ENCODE data around the gene TRPM4.
"Not testable (repeated sequence)": the region's sequence is repeated elsewhere in the genome, so short reads cannot be mapped to it uniquely, and the experiment has no call there.

Gene TRPM4

GRCh38 chr19:49157445-49158224 lies at the start of gene TRPM4:
Gene TRPM4, plus strand, starts transcription at chr19:49157792. Its CDS starts 75 bp downstream, at chr19:49157867.
- peak in 1 of 2 experiments; percentile 16 for DNase-seq

DNA sequence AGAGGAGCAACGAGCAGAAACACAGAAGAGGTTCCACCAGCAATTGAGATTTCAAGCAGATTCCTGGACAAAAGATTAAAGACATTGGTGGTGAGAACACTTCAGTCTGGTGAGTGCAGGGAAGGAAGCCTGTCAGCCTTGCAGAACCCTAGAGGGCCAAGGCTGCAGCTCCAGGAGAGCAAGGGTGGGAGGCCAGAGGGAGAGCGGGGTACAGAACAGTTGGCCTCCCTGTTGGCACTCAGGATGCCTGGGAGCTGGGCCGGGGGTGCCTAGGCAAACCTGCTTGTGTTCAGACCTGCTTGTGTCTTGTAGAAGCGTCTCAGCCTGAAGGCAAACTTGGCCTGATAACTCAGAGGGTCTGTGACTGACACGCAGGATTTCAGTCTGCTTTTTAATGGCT lies 48.5 kb upstream of the TRPM4 start:
- no peak for DNase-seq

- DNase-seq, result no peak
Observed at GRCh38 chr19:49109569-49110233, 47.9 kb upstream of the TRPM4 start.

DNA sequence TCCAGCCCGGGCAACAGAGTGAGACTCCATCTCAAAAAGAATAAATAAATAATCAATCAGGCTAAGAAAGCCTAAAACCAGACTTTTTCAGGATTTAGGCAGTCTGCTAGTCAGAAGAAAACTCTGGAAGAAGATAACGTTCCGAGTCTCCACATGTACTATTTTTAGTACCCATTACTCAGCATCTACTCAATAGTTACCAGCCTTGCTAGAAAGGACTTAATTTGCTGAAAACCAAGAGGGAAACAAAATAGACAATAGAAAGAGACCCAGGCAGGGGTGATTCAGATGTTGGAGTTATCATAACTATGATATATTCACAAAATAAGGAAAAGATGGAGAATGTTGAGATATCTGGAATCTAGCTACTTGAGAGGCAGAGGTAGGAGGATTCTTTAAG lies 47.0 kb upstream of the TRPM4 start:
- no peak for DNase-seq

DNA sequence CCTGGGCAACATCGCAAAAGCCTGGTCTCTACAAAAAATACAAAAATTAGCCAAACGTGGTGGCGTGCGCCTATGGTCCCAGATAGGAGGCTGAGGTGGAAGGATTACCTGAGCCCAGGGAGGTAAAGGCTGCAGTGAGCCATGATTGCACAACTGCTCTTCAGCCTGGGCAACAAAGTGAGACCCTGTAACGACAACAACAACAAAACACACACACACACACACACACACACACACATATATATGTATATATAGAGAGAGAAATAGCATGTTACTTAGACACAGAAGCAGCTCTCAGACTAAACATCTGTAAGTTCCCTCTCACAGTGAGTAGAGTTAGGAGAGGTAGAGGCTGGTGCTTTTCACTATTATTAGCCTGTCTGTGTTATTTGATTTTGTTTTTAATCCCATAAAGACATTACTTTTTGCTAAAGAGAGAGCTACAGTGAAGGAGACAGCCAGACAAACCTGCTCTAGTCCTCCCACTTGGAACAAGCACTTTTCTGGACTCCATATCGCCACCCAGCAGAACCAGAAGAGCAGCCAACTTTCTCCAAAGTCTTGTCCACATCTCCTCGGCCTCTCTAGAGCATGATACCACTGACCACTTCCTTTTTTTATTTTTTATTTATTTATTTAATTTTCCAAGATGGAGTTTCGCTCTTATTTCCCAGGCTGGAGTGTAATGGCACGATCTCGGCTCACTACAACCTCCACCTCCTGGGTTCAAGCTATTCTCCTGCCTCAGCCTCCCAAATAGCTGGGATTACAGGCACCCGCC lies 46.2 kb upstream of the TRPM4 start:
- no peak for DNase-seq

GRCh38 chr19:49113762-49114629 lies 43.6 kb upstream of the TRPM4 start, which contains the start of gene LIN7B:
Gene LIN7B, plus strand, starts transcription at chr19:49114370. Its CDS starts 35 bp downstream, at chr19:49114405.
- peak; percentile 53 to 55 for DNase-seq

DNA sequence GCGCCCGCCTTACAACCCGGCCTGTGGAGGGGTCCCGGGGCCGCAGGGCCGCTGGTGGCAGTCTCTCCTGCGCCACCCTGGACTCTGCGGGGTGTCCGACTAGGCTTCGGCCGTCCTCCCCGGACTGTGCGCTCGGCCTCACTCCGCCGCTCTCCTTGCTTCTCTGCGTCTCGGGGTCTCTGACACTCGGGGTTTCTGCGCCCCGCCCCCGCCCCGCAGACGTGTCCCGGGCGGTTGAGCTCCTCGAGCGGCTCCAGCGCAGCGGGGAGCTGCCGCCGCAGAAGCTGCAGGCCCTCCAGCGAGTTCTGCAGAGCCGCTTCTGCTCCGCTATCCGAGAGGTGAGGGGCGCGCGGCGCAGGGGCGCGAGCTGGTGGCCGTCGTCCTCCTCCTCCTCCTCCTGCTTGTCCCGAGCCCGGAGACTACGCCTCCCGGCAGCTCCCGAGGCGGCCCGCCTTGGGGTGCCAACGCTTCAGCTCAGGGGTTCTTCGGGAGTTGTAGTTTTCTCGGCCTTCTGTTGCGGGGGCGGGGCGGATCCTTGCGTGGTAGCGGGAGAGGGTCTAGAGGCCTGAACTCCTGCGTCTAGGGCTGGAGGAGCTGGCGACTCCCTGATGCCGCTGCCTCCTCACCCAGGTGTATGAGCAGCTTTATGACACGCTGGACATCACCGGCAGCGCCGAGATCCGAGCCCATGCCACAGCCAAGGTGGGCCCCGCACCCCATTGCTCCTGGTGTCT lies 42.8 kb upstream of the TRPM4 start:
- peak; percentile 42 to 54 for DNase-seq

DNA sequence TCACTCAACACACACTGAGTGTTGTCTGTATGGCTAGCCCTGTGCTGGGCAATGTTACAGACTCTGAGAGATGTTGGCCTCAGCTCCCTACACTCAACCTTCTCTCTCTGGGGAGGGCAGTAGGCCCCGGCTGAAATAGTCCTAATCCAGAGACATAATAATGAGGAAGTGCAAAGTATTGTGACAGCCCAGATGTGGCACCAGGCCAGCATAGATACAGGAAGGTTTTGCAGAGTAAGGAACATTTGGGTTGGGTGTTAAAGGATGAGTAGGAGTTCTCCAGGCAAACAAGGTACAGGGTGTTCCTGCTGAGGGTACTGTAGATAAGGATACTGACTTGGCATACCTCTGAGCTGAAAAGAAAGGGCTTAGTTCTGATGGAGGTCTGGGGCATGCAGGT lies 41.0 kb upstream of the TRPM4 start:
- no peak for DNase-seq

- no peak for DNase-seq
Observed at GRCh38 chr19:49117677-49118564, 39.7 kb upstream of the TRPM4 start.

DNA sequence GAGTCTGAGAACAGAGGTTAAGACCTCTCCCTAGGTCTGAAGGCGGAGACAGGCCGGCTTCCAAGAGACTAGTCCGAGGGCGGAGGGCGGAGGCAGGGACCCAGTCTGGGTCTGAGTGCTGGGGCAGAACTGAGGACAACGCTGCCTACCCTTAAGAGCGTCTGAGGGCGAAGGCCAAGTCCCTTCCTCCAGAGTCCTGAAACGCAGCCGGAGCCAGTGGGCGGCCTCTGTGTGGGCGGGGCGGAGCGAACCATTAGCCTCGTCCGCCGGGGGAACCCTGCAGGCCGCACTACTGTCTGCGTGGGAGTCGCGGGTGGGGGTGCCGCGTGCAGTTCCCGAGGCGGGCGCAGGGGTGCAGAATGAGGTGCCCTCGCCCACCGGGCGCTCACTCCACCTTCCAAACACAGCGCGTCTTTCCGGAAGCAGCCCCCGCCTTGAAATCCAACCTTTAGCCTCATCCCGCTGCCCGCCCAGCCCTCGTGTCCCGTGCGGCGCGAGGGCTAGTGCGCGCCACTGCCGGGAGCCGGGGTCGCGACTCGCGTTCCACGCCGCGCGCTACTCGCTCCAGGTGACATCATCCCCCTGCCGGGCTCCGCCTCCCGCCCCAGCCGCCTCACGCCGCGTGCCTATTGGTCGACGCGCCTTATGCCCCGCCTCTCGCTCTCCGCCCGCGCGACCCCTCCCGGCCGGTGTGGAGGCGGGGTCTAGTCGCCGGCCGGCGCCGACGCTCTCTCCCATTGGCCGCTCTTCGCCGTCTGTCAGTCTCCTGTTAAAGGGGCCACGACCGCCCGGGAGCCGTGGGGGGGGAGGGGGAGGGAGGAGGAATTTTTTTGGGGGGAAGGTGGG lies 38.8 kb upstream of the TRPM4 start, which contains the start of gene C19orf73:
TSS of gene C19orf73 (minus strand) at position 579 of the 846 bp plus-strand sequence. CDS start at position 458, 121 bp downstream.
- DNase-seq, result peak; percentile 93 to 95

DNA sequence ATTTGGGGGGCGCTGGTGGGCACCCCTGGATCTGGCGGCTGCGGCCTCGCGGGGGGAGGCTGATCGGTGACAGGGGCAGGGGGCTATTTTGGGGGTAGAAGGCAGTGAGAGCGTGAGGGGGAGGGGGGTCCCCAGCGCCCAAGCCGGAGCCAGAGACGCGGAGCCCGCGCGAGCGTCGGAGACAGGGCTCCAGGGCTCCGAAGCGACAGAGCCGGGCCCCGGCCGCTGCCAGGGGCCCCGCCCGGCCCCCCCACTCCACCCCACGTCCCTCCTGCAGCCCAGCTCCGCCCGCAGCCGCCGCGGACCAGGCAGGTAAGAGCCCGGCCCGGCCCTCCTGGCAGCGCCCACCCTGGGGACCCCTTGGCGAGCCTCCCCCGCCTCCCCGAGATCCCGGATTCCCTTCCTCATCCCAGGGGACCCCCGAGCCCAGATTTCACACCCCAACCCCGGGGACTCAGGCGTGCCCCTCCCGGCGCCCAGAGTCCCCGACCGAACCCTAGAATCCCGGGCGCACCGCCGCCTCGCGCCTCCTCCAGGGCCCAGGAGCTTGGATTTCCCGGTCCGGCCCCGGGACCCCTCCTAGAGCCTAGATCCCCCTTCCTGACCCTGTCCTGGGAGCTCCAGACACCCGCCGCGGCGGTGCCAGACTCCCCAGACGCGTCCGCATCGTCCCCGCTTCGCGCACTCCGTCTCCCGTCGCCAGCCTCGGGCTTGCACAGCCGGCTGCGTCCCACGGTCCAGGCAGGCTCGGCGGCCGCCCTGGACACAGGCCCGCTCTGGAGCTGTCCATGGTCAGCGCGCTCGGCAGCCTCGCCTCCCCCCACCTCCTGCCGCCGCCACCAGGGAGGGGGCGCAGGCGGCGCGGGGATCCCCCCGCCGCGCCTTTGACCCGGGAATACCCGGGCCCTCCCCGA lies 37.9 kb upstream of the TRPM4 start, which contains the start of gene PPFIA3:
TSS of gene PPFIA3 (plus strand) at position 134 of the 914 bp plus-strand sequence. CDS start 8,330 bp downstream, outside the sequence.
- no peak for DNase-seq

DNA sequence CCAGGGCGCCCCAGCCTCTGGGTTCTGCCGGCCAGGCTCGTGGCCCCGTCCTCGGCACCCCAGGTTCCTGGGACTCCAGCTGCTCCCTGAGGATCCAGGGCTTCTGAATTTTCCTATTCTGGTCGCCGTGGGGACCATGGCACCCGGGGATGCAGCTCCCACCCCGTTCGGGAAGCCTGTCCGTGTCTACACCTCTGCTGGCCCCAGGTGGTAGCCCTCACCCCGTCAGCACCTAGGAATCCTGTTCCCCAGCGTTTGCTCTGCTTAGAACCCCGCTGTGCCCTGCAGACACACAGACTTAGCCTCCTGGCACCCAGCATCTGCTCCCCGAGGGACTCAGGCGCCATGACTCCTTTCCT lies 37.3 kb upstream of the TRPM4 start:
- DNase-seq, result no peak

GRCh38 chr19:49120868-49121267 lies 36.7 kb upstream of the TRPM4 start:
- DNase-seq, result no peak

DNA sequence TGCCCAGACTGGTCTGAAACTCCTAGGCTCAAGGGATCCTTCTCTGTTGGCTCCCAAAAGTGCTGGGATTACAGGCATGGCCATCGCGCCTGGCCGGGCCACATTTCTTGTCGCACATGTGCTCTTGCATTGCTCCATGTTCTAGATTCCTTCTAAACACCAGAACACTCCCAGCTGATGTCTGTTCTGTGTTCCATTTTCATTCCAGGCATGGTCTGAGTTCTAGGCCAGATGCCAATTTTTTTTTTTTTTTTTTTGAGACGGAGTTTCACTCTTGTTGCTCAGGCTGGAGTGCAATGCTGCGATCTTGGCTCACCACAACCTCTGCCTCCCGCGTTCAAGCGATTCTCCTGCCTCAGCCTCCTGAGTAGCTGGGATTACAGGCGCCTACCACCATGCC lies 35.8 kb upstream of the TRPM4 start:
- DNase-seq, result not testable (repeated sequence)

DNA sequence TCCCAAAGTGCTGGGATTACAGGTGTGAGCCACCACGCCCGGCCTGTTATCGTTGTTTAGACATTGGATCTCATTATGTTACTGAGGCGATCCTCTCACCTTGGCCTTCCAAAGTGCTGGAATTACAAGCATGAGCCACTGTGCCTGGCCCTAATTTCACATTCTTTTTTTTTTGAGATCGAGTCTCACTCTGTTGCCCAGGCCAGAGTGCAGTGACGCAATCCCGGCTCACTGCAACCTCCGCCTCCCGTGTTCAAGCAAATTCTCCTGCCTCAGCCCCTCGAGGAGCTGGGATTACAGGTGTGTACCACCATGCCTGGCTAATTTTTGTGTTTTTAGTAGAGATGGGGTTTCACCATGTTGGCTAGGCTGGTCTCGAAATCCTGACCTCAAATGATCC lies 34.3 kb upstream of the TRPM4 start:
- not testable (repeated sequence) for DNase-seq

GRCh38 chr19:49125025-49125731 lies 32.4 kb upstream of the TRPM4 start:
- DNase-seq, result no peak

- no peak for DNase-seq
Observed at GRCh38 chr19:49126575-49126974, 31.0 kb upstream of the TRPM4 start.

DNA sequence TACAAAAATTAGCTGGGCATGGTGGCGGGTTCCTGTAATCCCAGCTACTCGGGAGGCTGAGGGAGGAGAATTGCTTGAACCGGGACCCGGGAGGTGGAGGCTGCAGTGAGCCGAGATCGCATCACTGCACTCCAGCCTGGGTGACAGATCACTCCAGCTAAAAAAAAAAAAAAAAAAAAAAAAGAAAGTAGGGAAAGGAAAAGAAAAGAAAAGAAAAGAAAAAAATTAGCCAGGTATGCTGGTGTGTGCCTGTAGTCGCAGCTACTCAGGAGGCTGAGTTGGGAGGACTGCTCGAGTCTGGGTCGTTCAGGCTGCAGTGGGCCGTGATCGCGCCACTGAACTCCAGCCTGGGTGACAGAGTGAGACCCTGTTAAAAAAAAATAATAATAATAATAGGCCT lies 30.4 kb upstream of the TRPM4 start:
- DNase-seq, result not testable (repeated sequence)

All from activated CD4-positive, alpha-beta T cell treated with anti-CD3 and anti-CD28 coated beads, Interleukin-2, amount 50 U/mL, for 4 hours (primary cell).